ENCODE data around the gene ANKS3.

ANKS3 gene

DNA sequence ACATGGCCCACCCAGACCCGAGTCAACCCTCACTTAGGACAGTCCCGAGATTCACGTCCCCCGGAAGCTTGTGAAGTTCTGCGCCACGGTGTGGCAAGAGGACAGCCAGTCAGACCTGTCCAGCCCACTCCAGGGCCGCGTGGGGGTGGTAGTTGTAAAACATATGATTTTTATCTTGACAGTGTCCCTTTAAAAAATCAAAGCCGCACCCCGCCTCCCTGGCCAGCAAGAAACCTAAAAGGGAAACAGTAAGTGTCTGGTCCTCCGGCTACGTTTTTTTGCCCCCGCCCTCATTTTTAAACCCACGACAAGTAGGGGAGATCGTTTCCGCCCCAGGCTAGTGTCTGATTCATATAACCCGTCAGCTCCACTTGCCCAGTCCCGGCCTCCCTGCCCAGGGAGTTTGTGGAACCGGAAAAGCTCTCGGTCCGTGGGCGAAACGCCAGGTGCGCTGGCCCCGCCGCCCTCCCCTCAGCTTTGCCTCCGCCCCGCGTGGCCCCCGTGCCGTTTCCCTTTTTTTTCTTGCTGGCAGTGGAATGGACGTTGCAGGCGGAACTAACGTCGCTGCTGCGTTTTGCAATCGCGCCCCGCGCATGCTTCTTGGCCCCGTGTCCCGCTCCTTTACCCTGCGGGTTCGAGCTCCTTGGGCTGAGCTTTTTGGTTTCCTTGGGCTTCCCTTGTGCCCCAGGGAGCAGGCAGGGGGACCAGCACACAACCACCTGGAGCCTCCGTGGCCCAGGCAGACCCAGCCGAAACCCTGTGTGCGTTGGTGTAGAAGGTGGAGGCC, 54.0 kb downstream of the ANKS3 start:
- DNase-seq (ENCODE audit: low read depth, low spot score), result no peak
- H3K4me3 ChIP-seq (ENCODE audit: low read length), result no peak overlapping the region

DNA sequence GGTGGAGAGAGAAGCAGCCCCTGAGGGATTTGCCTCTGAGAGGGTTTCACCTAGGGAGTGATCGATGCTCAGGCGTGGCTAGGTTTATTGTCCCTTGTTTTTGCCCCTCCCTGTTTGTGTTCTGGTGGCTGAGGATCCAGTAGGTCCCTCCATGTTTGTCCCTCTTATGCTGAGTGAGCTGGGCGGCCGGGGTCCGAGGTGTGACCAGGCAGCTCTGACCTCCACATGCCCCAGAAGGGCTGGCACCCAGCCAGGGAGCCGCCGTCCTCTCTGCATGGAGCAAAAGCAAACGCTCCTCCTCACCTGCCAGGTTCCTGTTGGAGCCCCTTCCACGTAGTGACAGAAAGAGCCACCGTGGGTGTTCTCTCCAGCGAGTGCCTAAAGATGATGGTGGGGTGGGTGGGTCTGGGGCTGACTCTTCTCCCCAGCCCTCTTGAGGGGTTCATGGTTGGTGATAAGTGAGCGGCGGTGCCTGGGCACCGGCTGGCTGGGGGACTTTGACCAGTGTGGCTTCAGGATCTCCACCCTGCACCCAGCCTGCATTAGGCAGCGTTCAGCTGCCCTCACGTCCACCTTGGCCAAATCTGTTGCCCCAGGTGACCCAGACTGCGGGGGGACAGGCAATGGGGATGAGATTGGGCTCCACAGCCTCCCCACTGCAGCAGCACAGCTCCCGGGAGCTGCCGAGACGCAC, 54.8 kb downstream of the ANKS3 start:
- DNase-seq (ENCODE audit: low read depth, low spot score), result no peak
- H3K4me3 ChIP-seq (ENCODE audit: low read length), result no peak overlapping the region

DNA sequence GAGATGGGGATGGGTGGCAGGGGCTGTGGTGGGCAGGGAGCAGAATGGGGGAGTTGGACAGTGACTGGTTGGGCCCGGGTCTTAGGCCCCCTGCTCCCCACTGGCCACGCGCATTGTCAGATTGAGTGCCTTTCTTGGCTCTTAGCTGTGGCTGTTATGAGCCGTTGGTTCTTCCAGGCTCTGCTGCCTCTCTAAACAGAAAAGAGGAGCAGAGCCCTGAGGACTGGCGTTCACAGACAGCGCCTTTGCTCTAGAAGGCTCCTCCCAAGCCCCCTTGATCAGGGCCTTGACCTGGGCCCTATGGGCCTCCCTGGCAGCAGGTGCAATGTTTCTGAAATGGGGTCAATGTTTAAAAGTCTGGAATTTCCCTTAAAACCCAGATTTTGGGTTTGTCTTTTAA, 55.5 kb downstream of the ANKS3 start:
- no peak for DNase-seq (ENCODE audit: low read depth, low spot score)
- H3K4me3 ChIP-seq (ENCODE audit: low read length), result no peak overlapping the region

DNA sequence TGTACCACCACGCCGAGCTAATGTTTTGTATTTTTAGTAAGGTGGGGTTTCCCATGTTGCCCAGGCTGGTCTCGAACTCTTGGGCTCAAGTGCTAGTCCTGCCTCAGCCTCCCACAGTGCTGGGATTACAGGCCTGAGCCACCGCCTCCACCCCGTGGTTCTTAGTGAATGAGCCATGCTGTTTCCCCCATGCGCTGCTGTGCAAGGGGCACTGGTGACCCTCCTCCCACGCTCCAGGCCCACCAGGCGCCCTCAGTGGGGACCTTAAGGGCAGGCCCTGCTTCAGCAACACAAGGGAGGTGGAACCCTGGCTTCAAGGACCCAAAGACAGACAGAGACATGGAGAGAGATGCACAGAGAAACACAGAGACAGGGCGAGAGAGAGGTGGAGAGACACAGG, 56.1 kb downstream of the ANKS3 start:
- DNase-seq (ENCODE audit: low read depth, low spot score), result no peak
- H3K4me3 ChIP-seq (ENCODE audit: low read length), result no peak overlapping the region

DNA sequence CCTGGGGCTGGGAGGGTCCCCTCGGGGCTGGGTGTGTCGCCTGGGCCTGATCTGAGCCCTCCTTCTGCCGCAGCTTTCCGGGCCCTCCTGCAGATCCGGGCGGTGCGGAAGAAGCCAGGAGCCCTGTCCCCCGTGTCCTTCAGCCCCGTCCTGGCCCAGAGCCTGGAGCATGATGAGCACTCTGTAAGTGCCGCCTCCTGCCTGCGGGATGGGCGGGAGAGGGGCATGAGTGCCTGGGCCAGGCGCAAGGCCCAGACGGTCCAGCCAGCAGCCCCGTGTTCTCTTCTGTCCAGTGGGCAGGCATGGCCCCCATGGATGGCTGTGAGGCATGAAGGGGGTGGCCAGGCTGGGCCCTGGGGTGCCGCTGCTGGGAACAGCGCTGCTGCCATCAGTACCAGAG, 56.7 kb downstream of the ANKS3 start:
- H3K4me3 ChIP-seq (ENCODE audit: low read length), result no peak overlapping the region
- no peak for DNase-seq (ENCODE audit: low read depth, low spot score)

DNA sequence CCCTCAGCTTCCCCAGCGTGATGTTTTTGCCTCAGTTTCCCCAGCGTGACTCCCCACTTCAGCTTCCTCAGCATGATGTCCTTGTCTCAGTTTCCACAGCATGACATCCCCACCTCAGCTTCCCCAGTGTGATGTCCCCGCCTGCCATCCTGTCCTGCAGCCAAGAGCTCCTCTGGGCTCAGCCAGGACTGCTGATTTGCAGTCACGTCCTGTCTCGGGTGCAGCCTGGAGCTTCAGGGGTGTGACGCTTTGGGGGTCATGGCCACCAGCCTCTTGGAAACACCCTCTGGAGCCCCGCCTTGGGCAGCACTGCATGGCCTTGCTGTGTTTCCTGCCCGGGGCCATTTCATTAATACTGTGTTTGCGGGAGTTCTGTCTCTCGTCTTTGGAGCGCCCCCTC, 57.2 kb downstream of the ANKS3 start:
- no peak for DNase-seq (ENCODE audit: low read depth, low spot score)
- H3K4me3 ChIP-seq (ENCODE audit: low read length), result peak overlapping the region; percentile 18; the same call in 1 of the 2 replicates

DNA sequence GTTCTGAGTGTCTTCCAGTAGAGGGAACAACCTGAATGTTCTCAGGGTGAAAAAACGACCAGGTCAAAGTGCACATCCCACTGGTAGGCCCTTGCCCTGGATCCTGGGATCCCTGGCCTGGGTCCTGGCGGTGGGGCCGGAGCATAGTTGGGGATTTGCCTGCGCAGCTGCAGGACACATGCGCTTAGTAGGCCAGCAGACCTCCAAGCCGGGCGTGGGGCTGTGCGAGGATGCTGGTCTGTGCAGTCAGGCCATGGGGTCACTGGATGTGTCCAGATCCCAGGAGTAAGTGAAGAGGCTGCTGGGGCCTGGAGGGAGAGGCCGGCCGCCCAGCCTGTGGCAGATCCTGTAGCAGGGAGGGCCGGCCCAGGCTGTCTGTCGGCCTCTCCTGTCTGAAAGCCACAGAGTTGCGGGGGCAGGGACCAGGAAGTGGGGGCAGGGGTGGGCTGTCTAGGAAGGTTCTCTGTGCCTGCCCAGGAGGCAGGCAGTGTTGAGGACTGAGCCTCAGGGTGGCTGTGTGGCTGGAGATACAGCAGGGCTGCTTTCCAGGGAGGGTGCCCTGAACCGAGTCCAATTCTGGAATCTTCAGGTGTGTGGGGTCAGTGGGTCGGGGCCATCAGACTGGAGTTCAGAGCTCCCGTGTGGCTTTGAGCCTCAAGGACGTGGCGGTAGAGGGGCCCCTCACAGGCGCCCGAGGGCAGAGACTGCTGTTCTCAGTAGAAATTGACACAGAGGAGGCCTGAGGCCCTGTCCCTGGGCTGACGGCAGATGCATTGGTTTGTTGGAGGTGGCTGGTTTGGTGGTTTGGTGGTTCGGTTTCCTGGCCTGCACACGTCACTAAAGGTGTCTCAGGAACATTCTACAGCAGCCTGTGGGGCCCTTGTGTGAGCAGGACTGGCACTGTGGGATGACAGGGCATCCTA, 57.9 kb downstream of the ANKS3 start:
- peak; percentile 86 for DNase-seq (ENCODE audit: low read depth, low spot score)
- H3K4me3 ChIP-seq (ENCODE audit: low read length), result peak overlapping the region; percentile 18

DNA sequence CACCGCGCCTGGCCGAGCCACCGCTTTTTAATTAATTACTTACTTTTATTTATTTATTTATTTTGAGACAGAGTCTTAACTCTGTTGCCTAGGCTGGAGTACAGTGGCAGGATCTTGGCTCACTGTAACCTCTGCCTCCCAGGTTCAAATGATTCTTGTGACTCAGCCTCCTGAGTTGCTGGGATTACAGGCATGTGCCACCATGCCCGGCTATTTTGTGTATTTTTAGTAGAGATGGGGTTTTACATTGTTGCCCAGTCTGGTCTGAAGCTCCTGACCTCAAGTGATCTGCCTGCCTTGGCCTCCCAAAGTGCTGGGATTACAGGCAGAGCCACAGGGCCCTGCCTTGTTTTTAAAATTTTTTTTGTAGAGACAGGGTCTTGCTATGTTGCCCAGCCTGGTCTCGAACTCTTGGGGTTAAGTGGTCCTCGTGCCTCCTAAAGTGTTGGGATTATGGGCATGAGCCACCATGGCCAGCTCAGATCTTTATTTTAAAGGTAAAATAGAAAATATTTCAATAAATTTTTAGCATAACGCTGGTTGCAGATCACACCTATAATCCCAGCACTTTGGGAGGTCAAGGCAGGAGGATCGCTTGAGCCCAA, 59.0 kb downstream of the ANKS3 start:
- no peak overlapping the region for H3K4me3 ChIP-seq (ENCODE audit: low read length)
- DNase-seq (ENCODE audit: low read depth, low spot score), result no peak

DNA sequence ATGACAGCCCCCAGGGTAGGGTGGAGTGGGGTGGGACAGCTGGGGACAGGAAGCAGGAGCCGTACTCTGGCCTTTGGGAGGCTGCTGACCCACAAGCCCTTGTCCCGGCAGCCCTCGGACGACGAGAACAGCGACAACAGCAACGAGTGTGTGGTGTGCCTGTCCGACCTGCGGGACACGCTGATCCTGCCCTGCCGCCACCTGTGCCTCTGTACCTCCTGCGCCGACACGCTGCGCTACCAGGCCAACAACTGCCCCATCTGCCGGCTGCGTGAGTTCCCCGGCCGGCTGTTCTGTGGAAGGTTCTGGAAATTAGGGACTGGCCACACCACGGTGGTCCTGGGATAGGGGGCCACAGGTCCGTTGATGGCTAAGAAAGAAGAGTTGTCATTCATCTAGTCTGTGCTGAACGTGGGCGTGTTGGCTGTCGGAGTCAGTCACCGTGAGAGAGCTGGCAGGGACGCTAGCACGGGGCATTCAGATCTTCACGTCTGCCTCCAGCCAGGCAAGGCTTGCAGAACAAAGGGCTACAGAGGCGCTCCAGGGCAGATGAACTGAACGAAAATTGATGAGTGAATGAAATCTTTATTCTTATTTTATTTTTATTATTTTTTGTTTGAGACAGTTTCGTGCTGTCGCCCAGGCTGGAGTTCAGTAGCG, 60.6 kb downstream of the ANKS3 start:
- no peak for DNase-seq (ENCODE audit: low read depth, low spot score)
- no peak overlapping the region for H3K4me3 ChIP-seq (ENCODE audit: low read length)

DNA sequence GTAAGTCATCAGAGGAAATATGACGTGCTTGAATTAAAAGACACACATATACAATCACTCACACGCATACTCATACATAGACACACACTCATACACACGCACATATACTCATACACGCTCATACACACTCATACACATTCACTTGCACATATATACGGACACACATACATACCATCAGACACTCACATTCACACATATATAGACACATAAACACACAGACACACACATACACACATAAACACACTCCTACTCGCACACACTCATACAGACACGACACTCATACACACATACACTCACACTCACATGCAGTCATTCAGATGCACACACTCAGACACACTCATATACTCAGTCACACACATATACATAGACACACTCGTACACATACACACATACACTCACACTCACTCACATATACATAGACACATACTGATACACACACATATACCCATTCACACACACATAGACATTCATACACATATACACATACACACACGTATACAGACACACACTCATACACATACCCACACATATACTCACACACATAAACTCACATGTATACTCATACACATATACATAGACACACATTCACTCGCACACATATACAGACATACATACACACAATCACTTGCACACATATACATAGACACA, 65.6 kb downstream of the ANKS3 start:
- no peak for DNase-seq (ENCODE audit: low read depth, low spot score)
- no peak overlapping the region for H3K4me3 ChIP-seq (ENCODE audit: low read length)

DNA sequence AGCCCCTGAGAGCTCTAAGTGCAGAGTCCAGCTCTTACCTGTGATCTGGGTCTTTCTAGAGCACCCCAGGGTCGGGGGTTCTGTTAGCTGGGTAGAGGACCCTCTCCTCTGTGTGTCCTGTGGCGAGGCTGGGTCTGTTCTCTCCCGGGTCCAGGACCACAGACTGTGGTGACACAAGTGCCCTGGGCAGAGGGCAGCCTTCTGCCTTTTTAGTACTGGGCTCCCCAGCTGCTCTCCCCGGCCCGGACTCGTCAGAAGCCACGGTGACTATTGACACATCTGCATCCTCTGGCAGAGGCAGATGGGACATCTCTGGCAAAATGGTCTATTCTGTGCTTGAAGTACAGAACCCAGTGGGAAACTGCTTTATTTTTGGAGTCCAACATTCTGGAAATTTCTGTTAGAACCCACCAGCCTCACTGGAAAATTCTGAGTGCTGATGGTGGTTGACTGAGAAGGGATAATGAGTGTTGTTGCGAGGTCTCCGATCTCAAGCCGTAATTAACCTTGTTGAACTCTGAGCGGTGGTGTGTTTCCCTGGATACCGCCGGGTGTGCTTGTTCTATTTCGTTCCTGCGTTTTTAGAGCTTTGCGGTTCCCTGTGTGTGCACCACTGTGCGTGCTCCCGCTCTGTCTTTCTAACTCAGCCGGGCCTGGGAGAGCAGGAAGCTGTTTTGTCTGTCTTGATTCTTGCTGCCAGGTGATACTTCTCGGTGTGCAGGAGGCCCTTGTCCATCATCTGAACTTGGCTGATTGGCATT, 66.7 kb downstream of the ANKS3 start:
- no peak for DNase-seq (ENCODE audit: low read depth, low spot score)

DNA sequence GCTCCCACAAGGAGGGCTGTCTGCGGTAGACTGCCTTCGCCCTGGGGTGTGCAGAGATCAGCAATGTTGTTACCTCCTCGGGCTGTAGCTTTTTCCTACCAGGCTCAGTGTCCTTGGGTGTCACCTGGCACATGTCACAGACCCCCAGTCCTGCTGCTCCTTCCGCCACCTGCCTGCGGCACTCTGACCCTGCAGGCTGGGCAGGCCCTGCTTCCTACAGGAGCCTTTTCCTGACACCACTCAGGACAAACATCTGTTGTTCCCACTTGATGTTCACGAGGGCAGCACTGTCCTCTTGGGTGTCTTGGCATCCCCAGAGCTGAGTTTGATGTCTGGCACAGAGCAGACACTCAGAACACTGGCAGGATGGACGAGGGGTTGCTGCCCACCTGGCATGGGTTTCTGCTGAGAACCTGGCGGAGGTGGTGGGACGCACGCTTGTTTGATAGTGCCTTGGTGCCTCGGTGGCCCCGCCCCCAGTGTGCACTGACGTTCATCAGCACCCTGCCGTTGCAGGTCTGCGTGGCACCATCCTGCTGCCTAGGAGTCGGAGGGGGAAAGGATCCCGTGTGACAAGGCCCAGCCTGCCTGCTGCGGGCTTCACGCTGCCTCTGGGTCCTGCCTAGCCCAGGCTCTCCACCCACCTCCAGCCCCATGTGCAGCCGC, 67.4 kb downstream of the ANKS3 start:
- no peak overlapping the region for H3K4me3 ChIP-seq (ENCODE audit: low read length)
- DNase-seq (ENCODE audit: low read depth, low spot score), result no peak

More for the DNA sequence above, 66.7 kb downstream of the ANKS3 start:
- no peak overlapping the region for H3K4me3 ChIP-seq (ENCODE audit: low read length)

DNA sequence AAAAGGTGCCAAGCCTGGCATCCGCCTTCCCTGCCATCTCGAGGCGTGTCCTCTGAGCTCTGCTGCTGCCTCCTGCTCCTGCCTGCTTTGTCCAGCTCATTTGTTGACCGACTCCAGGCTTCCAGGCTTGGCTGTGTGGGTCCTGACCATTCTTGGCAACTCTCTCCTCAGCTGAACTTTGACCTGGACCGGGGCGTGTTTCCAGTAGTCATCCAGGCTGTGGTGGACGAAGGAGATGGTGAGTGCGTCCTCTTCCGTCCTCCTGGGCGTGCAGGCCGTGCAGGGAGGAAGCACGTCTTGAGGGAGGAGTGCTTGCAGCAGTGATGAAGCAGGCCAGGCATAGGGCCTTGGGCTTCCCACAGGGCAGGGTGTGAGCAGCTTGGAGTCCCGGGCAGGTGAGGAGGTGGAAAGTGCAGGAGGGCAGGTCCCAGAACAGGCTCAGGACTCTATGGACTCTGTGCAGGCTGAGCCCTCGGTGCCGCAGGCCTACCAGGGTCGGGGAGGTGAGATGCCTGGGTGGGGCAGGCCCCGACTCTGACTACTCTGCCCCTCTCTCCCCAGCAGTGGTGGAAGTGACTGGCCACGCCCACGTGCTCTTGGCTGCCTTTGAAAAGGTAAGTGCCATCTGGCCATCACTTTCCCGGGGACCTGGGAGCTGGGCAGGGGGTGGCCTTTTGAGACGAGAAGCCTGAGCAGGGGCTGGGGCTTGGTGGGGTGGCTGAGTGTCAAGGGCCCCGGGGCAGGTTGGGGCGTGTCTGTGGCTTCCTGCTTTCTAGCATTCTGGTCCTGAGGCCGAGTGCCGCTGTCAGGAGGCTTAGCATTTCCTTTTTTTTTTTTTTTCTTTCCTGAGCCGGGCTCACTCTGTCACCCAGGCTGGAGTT, 69.3 kb downstream of the ANKS3 start:
- peak; percentile 75 for DNase-seq (ENCODE audit: low read depth, low spot score)
- H3K4me3 ChIP-seq (ENCODE audit: low read length), result peak overlapping the region; percentile 15

DNA sequence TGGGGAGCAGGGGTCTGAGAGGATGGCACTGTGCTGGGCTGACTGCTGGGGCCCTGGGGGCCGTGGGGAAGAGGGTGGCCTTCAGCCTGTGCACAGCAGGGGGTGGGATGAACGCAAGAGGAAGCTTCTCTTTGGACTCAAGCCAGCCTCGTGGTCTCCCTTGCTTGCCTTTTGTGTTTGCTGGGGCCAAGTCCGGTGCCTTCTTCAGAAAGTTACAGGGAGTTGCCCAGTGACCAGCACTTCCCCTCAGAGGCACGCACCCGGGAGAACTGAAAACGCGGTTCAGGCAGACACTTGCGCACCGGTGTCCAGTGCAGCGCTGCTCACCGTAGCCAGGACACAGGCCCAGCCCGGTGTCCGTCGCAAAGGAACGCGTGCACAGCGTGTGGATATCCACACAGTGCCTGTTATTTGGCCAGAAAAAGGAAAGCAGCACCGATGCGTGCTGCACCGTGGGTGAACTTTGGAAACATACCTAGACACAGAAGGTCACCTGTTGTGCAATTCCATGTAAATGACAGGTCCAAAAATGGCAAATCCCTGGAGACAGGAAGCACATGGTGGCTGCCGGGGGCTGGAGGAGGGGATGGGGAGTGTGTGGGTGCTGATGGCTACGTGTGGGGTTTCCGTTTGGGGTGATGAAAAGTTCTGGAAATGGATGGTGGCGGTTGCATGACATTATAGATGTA, 70.2 kb downstream of the ANKS3 start:
- H3K4me3 ChIP-seq (ENCODE audit: low read length), result no peak overlapping the region
- DNase-seq (ENCODE audit: low read depth, low spot score), result no peak

DNA sequence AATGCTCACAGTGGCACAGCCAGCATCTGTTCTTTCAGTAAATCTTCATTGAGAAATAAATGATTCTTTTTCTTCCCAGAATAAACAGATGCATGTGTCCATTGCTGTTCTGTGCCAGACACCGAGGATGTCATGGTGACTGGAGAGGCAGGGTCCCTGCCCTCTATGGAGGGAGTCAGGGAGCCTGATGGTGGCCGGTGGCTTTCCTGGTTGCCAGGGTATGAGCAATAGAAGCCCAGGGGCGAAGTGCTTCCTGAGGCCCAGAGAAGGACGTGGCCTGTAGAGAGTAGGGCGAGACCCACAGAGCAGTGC, 70.7 kb downstream of the ANKS3 start:
- H3K4me3 ChIP-seq (ENCODE audit: low read length), result no peak overlapping the region
- DNase-seq (ENCODE audit: low read depth, low spot score), result no peak

DNA sequence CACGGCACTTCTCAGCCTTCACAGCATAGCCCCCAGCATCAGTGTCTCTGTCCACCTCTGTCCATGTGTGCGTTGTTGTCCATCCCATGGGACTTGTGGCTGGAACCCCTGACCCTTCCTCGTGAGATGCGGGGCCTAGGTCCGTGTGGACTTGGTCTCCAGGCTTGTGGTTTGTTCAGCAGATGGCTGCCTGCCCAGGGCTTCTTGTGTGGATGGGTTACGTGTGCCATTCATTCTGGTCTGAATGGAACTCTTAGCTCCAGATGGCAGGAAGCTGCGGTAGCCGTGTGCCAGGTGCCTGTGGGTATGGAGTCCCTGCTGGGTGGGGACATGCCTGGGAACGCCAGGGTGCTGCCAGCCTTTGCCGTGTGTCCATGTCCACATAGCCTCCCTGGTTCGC, 72.4 kb downstream of the ANKS3 start:
- H3K4me3 ChIP-seq (ENCODE audit: low read length), result peak overlapping the region; percentile 20
- peak; percentile 85 for DNase-seq (ENCODE audit: low read depth, low spot score)
